ENCODE measurements around the gene DLG2.

Gene DLG2

GRCh38 chr11:84035645-84036044 is 1591.5 kb downstream of the DLG2 start:
- DNase-seq = no peak

DNA sequence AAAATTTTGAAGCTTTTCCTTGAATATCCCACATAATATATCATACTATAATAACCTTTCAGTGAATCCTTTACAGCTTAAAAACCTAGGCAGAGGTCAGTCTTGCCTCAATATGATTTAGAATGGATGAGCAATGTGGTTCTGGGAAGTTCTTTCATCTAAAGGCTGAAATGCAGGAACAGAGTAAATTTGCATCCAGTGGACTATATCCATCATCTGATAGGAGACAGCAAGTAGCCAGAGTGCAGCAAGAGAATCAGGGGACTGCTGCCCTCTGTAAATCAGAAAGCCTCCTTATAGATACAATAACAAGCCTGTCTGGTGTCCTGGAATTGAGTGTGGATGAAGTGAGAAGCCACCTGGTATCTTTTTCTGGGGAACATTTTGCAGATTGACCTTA is 1592.7 kb downstream of the DLG2 start:
- DNase-seq = no peak

GRCh38 chr11:84024266-84024665 is 1602.9 kb downstream of the DLG2 start:
- DNase-seq = no peak

DNA sequence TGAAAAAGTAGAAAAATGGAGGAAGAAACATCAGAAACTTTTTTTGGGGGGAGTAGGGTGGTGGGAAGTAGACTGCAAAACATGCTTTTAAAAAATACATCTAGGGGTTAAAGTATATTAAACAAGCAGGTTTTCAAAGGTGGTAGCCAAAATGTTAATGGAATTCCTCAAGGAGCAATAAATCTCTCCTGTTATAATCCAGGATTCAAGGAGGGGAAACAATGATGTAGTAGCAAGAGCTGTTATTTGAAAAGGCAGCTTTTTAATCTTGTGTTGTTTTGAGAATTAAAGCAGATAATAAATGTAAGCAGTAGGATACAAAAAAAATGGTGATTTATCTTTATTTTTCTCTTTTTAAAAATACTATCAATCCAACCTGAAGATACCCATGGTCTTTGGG is 1604.4 kb downstream of the DLG2 start:
- no peak for DNase-seq

- peak in 1 of 2 experiments; percentile 9 for DNase-seq
These were observed 1604.9 kb downstream of the DLG2 start for GRCh38 chr11:84022201-84022600.

- no peak for DNase-seq
These were observed 1605.9 kb downstream of the DLG2 start for GRCh38 chr11:84021291-84021690.

- DNase-seq = no peak
These were observed 1607.5 kb downstream of the DLG2 start for GRCh38 chr11:84019571-84020194.

- no peak for DNase-seq
These were observed 1612.6 kb downstream of the DLG2 start for GRCh38 chr11:84014539-84014938.

GRCh38 chr11:84012171-84012826 is 1614.8 kb downstream of the DLG2 start:
- DNase-seq = no peak

DNA sequence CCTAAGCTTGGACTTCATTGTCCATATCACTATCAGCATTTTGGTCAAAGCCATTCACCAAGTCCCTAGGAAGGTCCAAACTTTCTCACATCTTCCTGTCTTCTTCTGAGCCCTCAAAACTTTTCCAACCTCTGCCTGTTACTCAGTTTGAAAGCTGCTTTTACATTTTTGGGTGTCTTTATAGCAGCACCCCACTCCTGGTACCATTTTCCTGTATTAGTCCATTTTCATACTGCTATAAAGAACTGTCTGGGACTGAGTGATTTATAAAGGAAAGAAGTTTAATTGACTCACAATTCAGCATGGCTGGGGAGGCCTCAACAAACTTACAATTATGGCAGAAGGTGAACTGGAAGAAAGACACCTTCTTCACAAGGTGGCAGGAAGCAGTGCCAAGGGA is 1624.0 kb downstream of the DLG2 start:
- DNase-seq = no peak

GRCh38 chr11:83998921-83999320 is 1628.2 kb downstream of the DLG2 start:
- no peak for DNase-seq

- no peak for DNase-seq
These were observed 1636.9 kb downstream of the DLG2 start for GRCh38 chr11:83990160-83990733.

GRCh38 chr11:83982825-83983224 is 1644.3 kb downstream of the DLG2 start:
- DNase-seq = no peak

- DNase-seq = no peak
These were observed 1647.6 kb downstream of the DLG2 start for GRCh38 chr11:83979593-83979992.

- DNase-seq = no peak
These were observed 1648.2 kb downstream of the DLG2 start for GRCh38 chr11:83978942-83979341.

- DNase-seq = no peak
These were observed 1651.1 kb downstream of the DLG2 start for GRCh38 chr11:83976086-83976485.

GRCh38 chr11:83972536-83972935 is 1654.6 kb downstream of the DLG2 start:
- no peak for DNase-seq

DNA sequence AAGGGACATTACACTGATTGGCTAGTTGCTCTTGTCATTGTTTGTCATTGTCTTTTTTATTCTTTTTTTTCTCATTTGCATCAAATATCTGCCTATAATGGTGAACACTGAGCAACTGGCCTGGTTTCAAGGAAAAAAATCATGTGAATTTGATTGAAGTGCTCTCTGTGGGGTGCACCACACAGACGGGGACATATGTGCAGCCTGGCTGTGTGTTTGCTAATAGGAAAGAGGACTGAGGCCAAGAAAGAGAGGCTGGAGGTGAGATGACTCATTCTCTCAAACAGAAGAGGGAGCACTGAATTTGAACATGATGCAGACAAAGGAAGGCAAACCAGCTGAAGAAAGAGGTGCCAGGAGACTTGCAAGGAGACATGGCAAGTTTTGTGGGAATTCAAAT is 1656.1 kb downstream of the DLG2 start:
- peak; percentile 13 to 47 for DNase-seq

DNA sequence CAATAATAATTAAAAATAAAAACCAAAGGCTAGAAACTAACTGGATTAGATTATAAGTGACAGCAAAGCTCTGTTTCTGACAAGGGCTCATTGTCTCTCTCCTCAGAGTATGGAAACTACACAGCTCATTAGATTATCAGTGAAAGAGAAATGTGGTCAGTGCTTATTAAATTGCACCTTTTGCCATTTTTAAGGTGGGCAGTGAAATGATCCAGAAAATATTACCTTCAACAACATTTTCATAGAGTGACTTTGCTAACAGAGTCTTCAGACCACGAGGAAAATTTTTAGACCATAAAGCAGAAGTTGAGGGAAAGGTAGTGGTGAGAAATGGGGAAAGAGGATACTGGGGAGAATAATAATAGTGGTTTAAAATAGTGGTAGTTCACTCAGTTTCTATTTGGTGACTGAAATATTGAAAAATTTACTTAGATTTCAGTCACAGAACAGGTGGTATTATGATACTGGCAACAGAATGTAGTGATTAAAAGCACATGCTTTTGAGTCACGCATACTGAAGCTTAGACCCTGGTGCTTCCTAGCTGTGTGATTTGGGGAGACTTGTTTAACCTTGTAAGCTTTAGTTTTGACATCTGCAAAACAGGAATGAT is 1657.0 kb downstream of the DLG2 start:
- DNase-seq = no peak

GRCh38 chr11:83957038-83957900 is 1669.9 kb downstream of the DLG2 start:
- DNase-seq = no peak

DNA sequence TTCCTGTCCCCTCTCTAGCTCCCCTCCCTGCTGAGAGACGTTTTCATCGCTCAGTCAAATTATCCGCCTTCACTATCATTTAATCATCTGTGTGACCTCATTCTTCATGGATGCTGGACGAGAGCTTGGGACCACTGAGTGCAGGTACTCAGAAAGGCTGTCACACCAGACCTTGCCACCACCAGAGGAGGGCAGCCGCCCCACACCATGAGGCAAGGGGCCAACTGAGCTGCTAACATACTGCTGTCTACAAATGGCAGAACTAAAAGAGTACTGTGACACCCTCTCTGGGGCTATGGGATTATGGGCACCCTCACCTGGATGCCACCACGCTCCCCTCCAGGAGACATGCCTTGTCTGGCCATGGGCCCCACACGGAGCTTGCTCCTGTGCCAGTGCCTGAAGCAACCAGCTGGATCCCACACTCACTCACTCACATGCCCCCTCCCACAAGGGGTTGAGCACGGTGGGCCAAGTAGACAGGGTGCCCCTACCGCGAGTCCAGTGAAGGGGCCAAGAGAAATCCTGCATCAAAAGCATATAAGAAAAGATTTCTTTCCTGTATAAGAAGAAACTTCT is 1670.9 kb downstream of the DLG2 start:
- no peak for DNase-seq

- DNase-seq = no peak
These were observed 1672.4 kb downstream of the DLG2 start for GRCh38 chr11:83954780-83955179.

DNA sequence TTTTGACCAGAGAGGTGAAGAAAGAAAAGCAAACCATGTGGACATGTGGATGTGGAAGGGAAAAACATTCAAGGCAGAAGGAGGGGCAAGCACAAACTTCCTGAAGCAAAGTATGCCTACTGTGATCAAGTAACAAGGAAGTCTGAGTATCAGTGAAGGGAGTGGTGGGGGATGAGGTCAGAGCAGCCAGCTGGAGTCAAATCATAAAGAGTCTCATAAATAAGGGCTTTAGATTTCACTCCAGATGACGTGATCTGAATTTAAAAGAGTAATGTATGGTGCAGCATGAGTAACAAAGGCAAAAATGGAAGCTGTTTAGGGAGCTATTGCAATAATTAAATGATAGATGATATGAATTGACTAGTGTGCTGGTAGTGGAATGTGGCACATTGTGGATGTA is 1675.6 kb downstream of the DLG2 start:
- no peak for DNase-seq
